CD14-positive monocyte (primary cell): ENCODE data around the gene SLC35F1. TPM values are rescaled to one million over a fixed set of nuclear protein-coding genes. Genes with fewer than 3 reads are reported as not detected.

Experiments
- DNase-seq, 3 donors: peaks; one replicate each; pipeline ENCODE4 v3.0.0-alpha.2; 2011 to 2022
- H2AFZ ChIP-seq: 2 replicates; pipeline ENCODE4 v1.6.0; 2012; ENCODE audit warnings: mild to moderate bottlenecking, low read depth, low read length, inconsistent platforms; ENCODE audit not compliant: insufficient read depth, poor library complexity, severe bottlenecking
- H3K27ac ChIP-seq, 2 donors: 1 replicate in 1 of 2; 2 replicates in 1 of 2; pipeline ENCODE4 v1.5.1; 2012 to 2013; ENCODE audit warnings: low read length in 2 of 2, control low read depth in 1 of 2, inconsistent platforms in 1 of 2, low read depth in 1 of 2, mild to moderate bottlenecking in 1 of 2
- H3K27me3 ChIP-seq, 2 donors: one replicate each; pipeline versions ENCODE4 v1.6.0 to v1.6.1; 2011 to 2013; ENCODE audit warnings: low read length in 2 of 2; ENCODE audit not compliant: control insufficient read depth in 2 of 2, insufficient read depth in 2 of 2
- H3K36me3 ChIP-seq, 2 donors: replicated peaks in 1 of 2; 1 replicate in 1 of 2; 2 replicates in 1 of 2; pipeline versions ENCODE4 v1.5.1 to v1.6.1; 2012 to 2013; ENCODE audit warnings: low read length in 2 of 2, control low read depth in 1 of 2, inconsistent platforms in 1 of 2, mild to moderate bottlenecking in 1 of 2; ENCODE audit not compliant: insufficient read depth in 2 of 2, control insufficient read depth in 1 of 2
- H3K4me1 ChIP-seq, 2 donors: 1 replicate in 1 of 2; 2 replicates in 1 of 2; pipeline versions ENCODE4 v1.5.1 to v1.6.1; 2012 to 2013; ENCODE audit warnings: low read length in 2 of 2, control low read depth in 1 of 2, inconsistent platforms in 1 of 2, mild to moderate bottlenecking in 1 of 2, moderate library complexity in 1 of 2; ENCODE audit not compliant: insufficient read depth in 2 of 2, control insufficient read depth in 1 of 2
- H3K4me2 ChIP-seq: replicated peaks from 2 replicates; pipeline ENCODE3; 2012; ENCODE audit warnings: low read length, moderate library complexity, mild to moderate bottlenecking; ENCODE audit not compliant: poor library complexity, severe bottlenecking; ENCODE audit errors: extremely low read depth
- H3K4me3 ChIP-seq, 3 experiments: fragments of 200-600 bp in 1 of 3; sonication (generic) in 1 of 3; replicated peaks in 1 of 3; 1 replicate in 2 of 3; 2 replicates in 1 of 3; pipeline ENCODE4 v1.5.1; 2011 to 2013; ENCODE audit warnings: low read length in 3 of 3, mild to moderate bottlenecking in 3 of 3, control low read depth in 2 of 3, low read depth in 2 of 3, inconsistent platforms in 1 of 3, moderate library complexity in 1 of 3
- H3K79me2 ChIP-seq: 2 replicates; pipeline ENCODE4 v1.6.0; 2012; ENCODE audit warnings: mild to moderate bottlenecking, control low read depth, inconsistent platforms, low read length, moderate library complexity; ENCODE audit not compliant: insufficient read depth
- H3K9ac ChIP-seq: 2 replicates; pipeline ENCODE4 v1.6.0; 2017; ENCODE audit warnings: low read length, mild to moderate bottlenecking; ENCODE audit not compliant: insufficient read depth, poor library complexity, severe bottlenecking
- H3K9me3 ChIP-seq, 2 donors: replicated peaks in 1 of 2; 1 replicate in 1 of 2; 2 replicates in 1 of 2; pipeline versions ENCODE4 v1.5.1 to v1.6.1; 2012 to 2013; ENCODE audit warnings: low read length in 2 of 2, control low read depth in 1 of 2; ENCODE audit not compliant: control insufficient read depth in 1 of 2, insufficient read depth in 1 of 2
- H4K20me1 ChIP-seq: 2 replicates; pipeline ENCODE4 v1.6.0; 2012; ENCODE audit warnings: mild to moderate bottlenecking, low read length, control low read depth, moderate library complexity; ENCODE audit not compliant: insufficient read depth
- H3K27ac Mint-ChIP-seq, 7 donors: one replicate each; pipeline ENCODE4 v1.8.0; 2020; ENCODE audit warnings: mild to moderate bottlenecking in 7 of 7, mixed read lengths in 7 of 7, moderate library complexity in 6 of 7, inconsistent platforms in 2 of 7
- H3K27me3 Mint-ChIP-seq, 3 donors: one replicate each; pipeline ENCODE4 v1.8.0; 2021 to 2022; ENCODE audit warnings: low read depth in 3 of 3, mild to moderate bottlenecking in 3 of 3, mixed read lengths in 3 of 3, moderate library complexity in 3 of 3, inconsistent platforms in 1 of 3
- H3K36me3 Mint-ChIP-seq, 2 donors: one replicate each; pipeline ENCODE4 v1.8.0; 2020; ENCODE audit warnings: mixed read lengths in 2 of 2, inconsistent platforms in 1 of 2, mild to moderate bottlenecking in 1 of 2
- H3K4me1 Mint-ChIP-seq: one replicate; pipeline ENCODE4 v1.8.0; 2020; ENCODE audit warnings: mild to moderate bottlenecking, mixed read lengths
- H3K4me3 Mint-ChIP-seq, 2 donors: one replicate each; pipeline ENCODE4 v1.8.0; 2020; ENCODE audit warnings: mild to moderate bottlenecking in 2 of 2, mixed read lengths in 2 of 2, moderate library complexity in 1 of 2
- H3K9me3 Mint-ChIP-seq, 7 donors: one replicate each; pipeline ENCODE4 v1.8.0; 2020 to 2022; ENCODE audit warnings: mixed read lengths in 7 of 7, mild to moderate bottlenecking in 6 of 7, moderate library complexity in 6 of 7, inconsistent platforms in 2 of 7
- CTCF ChIP-seq: fragments of 200-600 bp; IDR thresholded peaks from one replicate; pipeline ENCODE4 v1.8.0; 2022; ENCODE audit warnings: antibody characterized with exemption, mild to moderate bottlenecking
- WGBS: methylation state at CpG from one replicate; pipeline ENCODE4 v1.1.5; 2013; ENCODE audit warnings: missing lambda C conversion rate; ENCODE audit not compliant: insufficient coverage; 5-methylcytosine and 5-hydroxymethylcytosine counted together
- intact Hi-C, 2 donors: fragments of 100-400 bp; cut with micrococcal nuclease; formaldehyde crosslinking; loops; one replicate each; pipeline versions ENCODE4 v1.15.0 to v1.15.1; 2023
- polyA plus RNA-seq, 3 donors: library from polyadenylated mRNA; depleted of rRNA in 1 of 3; unstranded in 2 of 3; stranded (reverse) in 1 of 3; fragments of 300-500 nt in 2 of 3; fragments of >200 nt in 1 of 3; fragmentation: Illumina TruSeq in 2 of 3; gene quantifications; 1 replicate in 2 of 3; 2 replicates in 1 of 3; pipeline ENCODE4 v1.2.3, GENCODE V29; 2012 to 2021

The SLC35F1 gene
- polyA plus RNA-seq, 3 donors: not detected

DNA sequence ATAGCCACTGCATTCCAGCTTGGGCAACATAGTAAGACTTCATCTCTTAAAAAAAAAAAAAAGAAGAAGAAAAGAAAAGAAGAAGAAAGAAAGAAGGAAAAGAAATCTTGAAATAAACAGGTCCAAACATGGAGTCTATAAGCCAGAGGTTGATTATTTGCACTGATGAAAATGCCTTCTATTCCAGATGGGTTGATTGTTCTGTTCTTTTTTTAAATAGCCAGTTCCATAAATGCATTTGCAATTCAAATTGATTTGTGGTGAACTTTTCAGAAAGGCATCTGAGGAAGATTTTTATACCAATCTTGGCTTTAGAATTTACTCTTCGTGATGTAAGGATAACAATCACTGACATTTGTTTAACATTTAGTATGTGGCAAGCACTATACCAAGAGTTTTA is 397.3 kb downstream of the SLC35F1 start:
- Mint-ChIP-seq H3K9me3 (no peaks in the 10 kb centered on the region), H3K4me3 (no peak overlapping the region)
- intact Hi-C loops: no loop called here

DNA sequence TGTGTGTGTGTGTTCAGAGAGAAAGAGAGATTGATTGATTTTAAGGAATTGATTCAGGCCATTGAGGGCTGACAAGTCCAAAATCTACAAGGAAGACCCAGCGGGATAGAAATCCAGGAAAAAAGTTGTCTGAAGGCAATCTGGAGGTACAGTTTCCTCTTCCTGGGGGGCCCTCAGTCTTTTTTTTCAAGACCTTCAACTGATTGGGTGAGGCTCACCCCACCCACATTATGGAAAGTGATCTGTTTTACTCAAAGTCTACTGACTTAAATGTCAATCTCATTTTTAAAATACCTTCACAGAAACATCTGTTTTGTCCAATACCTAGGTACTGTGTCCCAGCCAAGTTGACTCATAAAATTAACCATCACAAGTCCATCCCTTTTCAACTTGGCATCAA is 398.0 kb downstream of the SLC35F1 start:
- Mint-ChIP-seq H3K9me3 (no peaks in the 10 kb centered on the region), H3K27me3 (peaks cover 0 to 2% (median 0%) of the 10 kb centered on the region in 3 donors), H3K36me3 (no peaks in the 10 kb centered on the region), H3K4me3 (no peak overlapping the region), H3K4me1 (no peaks in the 10 kb centered on the region), H3K27ac (no peak overlapping the region)
- intact Hi-C loops: no loop called here
- H4K20me1 ChIP-seq: no peaks in the 10 kb centered on the region
- no peak overlapping the region for H3K4me2 ChIP-seq
- H3K9ac ChIP-seq: no peak overlapping the region
- no peak for DNase-seq
- H3K9me3 ChIP-seq: no peaks in the 10 kb centered on the region
- H3K36me3 ChIP-seq: no peaks in the 10 kb centered on the region
- H3K4me1 ChIP-seq: no peaks in the 10 kb centered on the region
- no peaks in the 10 kb centered on the region for H3K79me2 ChIP-seq
- H2AFZ ChIP-seq: no peak overlapping the region
- H3K27ac ChIP-seq: no peak overlapping the region
- no peak for TF ChIP-seq CTCF
- no CpG with 5 or more reads among the region's 1 CpG for WGBS
- H3K4me3 ChIP-seq: no peak overlapping the region
- H3K27me3 ChIP-seq: no peaks in the 10 kb centered on the region

More for the DNA sequence above, 397.3 kb downstream of the SLC35F1 start:
- Histone ChIP-seq H3K4me3 (no peak overlapping the region), H3K9me3 (no peaks in the 10 kb centered on the region), H3K4me1 (no peaks in the 10 kb centered on the region), H3K9ac (no peak overlapping the region), H3K4me2 (no peak overlapping the region), H3K27me3 (no peaks in the 10 kb centered on the region), H2AFZ (no peak overlapping the region), H3K27ac (no peak overlapping the region), H4K20me1 (no peaks in the 10 kb centered on the region), H3K36me3 (no peaks in the 10 kb centered on the region), H3K79me2 (no peaks in the 10 kb centered on the region)
- Mint-ChIP-seq H3K27me3 (peaks cover 0 to 2% (median 0%) of the 10 kb centered on the region in 3 donors), H3K4me1 (no peaks in the 10 kb centered on the region), H3K27ac (no peak overlapping the region), H3K36me3 (no peaks in the 10 kb centered on the region)
- no peak for TF ChIP-seq CTCF
- no CpG with 5 or more reads among the region's 1 CpG for WGBS
- no peak for DNase-seq
